ENCODE data around the gene TCERG1L.

The TCERG1L gene

DNA sequence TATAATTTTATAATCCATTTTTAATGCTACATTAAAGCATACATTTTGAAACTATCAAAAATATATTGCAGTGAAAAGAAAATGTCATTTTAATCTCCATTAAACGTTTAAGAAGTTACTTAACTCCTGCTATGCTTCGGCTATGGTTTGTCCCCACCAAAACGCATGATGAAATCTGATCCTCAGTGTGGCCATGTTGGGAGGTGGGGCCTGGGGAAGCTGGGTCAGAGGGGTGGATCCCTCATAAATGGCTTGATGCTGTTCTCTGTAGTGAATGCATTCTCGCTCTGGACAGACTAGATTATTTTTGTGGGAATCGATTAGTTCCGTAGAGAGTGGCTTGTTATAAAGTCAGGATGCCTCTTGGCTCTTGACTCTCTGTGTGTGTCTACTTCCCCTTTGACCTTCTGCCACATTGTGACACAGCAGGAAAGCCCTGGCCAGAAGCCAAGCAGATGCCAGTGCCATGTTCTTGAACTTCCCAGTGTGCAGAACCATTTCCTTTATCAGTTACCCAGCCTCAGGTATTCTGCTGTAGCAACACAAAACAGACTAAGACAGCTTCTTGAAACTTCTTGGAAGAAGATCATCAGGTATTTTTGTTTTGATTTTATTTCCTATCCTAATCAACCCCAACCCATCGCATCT lies 77.8 kb downstream of the TCERG1L start:
- TF ChIP-seq, protein P1, sequence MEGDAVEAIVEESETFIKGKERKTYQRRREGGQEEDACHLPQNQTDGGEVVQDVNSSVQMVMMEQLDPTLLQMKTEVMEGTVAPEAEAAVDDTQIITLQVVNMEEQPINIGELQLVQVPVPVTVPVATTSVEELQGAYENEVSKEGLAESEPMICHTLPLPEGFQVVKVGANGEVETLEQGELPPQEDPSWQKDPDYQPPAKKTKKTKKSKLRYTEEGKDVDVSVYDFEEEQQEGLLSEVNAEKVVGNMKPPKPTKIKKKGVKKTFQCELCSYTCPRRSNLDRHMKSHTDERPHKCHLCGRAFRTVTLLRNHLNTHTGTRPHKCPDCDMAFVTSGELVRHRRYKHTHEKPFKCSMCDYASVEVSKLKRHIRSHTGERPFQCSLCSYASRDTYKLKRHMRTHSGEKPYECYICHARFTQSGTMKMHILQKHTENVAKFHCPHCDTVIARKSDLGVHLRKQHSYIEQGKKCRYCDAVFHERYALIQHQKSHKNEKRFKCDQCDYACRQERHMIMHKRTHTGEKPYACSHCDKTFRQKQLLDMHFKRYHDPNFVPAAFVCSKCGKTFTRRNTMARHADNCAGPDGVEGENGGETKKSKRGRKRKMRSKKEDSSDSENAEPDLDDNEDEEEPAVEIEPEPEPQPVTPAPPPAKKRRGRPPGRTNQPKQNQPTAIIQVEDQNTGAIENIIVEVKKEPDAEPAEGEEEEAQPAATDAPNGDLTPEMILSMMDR (IDR thresholded peaks at IDR 0.05; ENCODE audit: control extremely low read depth, extremely low read depth, low read depth, missing control alignments), result no peak
- ChIA-PET CTCF (no interaction called here), POLR2A (no interaction called here)
- no peak for DNase-seq (ENCODE audit: extremely low spot score)

GRCh38 chr10:131231965-131232541 lies 79.5 kb downstream of the TCERG1L start:
- DNase-seq (ENCODE audit: extremely low spot score), result no peak
- CTCF ChIA-PET, result interaction anchor here (1.3 kb wide), 1 partner anchor 12 kb away, joined by 3 read pairs; no protein-coding TSS in a partner anchor
- TF ChIP-seq, protein P1 (IDR thresholded peaks at IDR 0.05; ENCODE audit: control extremely low read depth, extremely low read depth, low read depth, missing control alignments), result no peak
- POLR2A ChIA-PET, result no interaction called here

DNA sequence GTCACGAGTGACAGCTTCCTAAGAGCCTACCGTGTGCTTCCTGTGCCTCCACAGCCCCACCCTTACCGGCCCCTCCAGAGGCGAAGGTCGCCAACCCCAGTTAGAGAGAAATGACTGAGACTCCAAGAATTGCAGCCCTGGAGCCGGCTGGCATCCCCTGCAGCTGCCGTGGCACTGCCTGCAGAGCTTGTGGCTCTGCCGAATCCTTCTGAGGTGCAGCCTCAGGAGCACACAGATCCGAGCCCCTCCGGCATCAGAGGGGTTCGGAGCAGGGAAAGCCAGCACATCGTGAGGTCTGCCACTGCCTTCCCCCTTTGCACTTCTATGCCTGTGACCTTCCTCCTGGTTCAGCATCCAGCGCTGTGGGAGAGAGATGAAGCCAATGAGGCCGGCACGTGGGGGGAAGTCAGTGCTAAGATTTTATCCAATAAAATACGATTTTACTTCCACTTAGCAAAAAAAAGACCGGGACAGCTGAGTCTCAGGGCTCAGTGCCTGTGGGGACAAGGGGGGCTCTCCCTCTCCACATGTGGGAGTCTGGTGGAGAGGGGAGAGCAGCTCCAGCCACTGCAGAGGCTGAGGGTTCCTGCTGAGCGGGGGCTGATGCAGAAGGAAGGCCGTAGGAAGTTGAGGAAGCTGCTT lies 80.1 kb downstream of the TCERG1L start:
- CTCF ChIA-PET, result interaction anchor here (1.3 kb wide), 1 partner anchor 13 kb away, joined by 3 read pairs; no protein-coding TSS in a partner anchor
- TF ChIP-seq, protein P1 (IDR thresholded peaks at IDR 0.05; ENCODE audit: control extremely low read depth, extremely low read depth, low read depth, missing control alignments), result no peak
- no peak for DNase-seq (ENCODE audit: extremely low spot score)
- POLR2A ChIA-PET, result no interaction called here

- CTCF ChIA-PET, result no interaction called here
- POLR2A ChIA-PET, result no interaction called here
- TF ChIP-seq, protein P1 (IDR thresholded peaks at IDR 0.05; ENCODE audit: control extremely low read depth, extremely low read depth, low read depth, missing control alignments), result no peak
- DNase-seq (ENCODE audit: extremely low spot score), result no peak
Measured at GRCh38 chr10:131230641-131231322, 80.7 kb downstream of the TCERG1L start.

DNA sequence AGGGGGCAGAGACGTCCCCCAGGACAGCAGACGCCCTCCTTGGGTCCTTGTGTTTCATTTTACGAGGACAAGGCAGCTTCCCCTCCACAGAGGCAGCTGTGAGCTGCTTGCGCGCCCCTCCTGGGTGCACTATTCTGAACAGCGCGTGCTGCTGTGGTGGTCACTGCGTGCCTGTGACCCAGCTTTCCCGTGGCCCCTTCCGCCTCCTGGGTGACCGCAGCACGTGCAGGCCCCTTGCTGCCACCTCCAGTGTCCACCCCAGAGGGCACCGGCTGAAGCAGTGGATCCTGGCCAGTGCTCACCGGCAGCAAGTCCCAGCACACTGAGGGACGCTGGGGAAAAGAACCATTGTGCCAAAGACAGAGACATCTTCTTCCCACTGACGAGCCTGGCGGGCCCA lies 81.4 kb downstream of the TCERG1L start:
- ChIA-PET CTCF (no interaction called here), POLR2A (no interaction called here)
- TF ChIP-seq, protein P1 (IDR thresholded peaks at IDR 0.05; ENCODE audit: control extremely low read depth, extremely low read depth, low read depth, missing control alignments), result no peak
- DNase-seq (ENCODE audit: extremely low spot score), result no peak

DNA sequence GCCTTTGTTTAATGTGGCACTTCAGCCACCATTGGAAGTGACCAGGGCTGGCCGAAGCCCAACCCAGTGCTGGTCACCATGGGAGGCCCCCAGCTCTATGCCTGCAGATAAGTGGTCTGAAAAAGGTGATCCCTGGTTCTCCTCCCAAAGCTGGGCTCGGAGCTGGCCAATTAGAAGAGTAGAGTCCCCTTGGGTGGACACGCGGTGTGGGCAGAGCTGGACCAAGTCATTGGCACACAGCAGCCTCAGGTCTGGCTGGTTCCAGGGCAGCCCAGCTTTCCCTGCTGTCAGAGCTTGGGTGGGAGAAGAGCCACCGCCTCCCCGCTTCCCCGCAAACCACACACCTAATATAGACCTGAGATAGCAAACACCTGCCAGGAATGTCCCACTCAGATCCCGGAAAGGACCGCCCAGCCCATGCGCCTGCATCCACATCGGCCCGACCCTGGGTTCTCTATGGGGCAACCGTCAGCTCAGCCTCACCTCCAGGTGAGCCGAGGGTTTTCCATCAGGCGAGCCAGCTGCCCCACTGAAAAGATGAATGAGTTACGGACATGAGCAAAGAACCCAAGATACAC lies 84.3 kb downstream of the TCERG1L start:
- CTCF ChIA-PET, result no interaction called here

More for the DNA sequence above, 84.3 kb downstream of the TCERG1L start:
- DNase-seq (ENCODE audit: extremely low spot score), result no peak
- POLR2A ChIA-PET, result no interaction called here
- TF ChIP-seq, protein P1 (IDR thresholded peaks at IDR 0.05; ENCODE audit: control extremely low read depth, extremely low read depth, low read depth, missing control alignments), result no peak
